Osteoblast (primary cell): Measurements from ENCODE around the gene CCT6A. TPM values are rescaled to one million over a fixed set of nuclear protein-coding genes. Genes with fewer than 3 reads are reported as not detected.
"Not testable (repeated sequence)": the region's sequence is repeated elsewhere in the genome, so short reads cannot be mapped to it uniquely, and the experiment has no call there.

Experiments used
- DNase-seq: peaks from one replicate; pipeline ENCODE4 v3.0.0; 2011; ENCODE audit warnings: low spot score, mixed read lengths; ENCODE audit not compliant: insufficient read length; ENCODE audit errors: missing footprints
- H2AFZ ChIP-seq: 2 replicates; pipeline ENCODE4 v1.6.0; 2011; ENCODE audit warnings: mild to moderate bottlenecking, low read length
- H3K27ac ChIP-seq: 2 replicates; pipeline ENCODE4 v1.5.1; 2011; ENCODE audit warnings: mild to moderate bottlenecking, low read depth, low read length, moderate library complexity
- H3K27me3 ChIP-seq: 2 replicates; pipeline ENCODE4 v1.6.0; 2012; ENCODE audit warnings: mild to moderate bottlenecking, control low read depth, inconsistent platforms, low read length, moderate library complexity; ENCODE audit not compliant: insufficient read depth
- H3K36me3 ChIP-seq: 2 replicates; pipeline ENCODE4 v1.5.1; 2011; ENCODE audit warnings: mild to moderate bottlenecking, low read length, control low read depth, moderate library complexity; ENCODE audit not compliant: insufficient read depth
- H3K4me1 ChIP-seq: 2 replicates; pipeline ENCODE4 v1.5.1; 2011; ENCODE audit warnings: mild to moderate bottlenecking, low read length, control low read depth, moderate library complexity; ENCODE audit not compliant: insufficient read depth
- H3K4me2 ChIP-seq: 2 replicates; pipeline ENCODE4 v1.6.0; 2011; ENCODE audit warnings: mild to moderate bottlenecking, low read length; ENCODE audit not compliant: insufficient read depth
- H3K4me3 ChIP-seq: fragments of 200-600 bp; sonication (generic); 3 replicates; pipeline ENCODE4 v1.5.1; 2012; ENCODE audit warnings: mild to moderate bottlenecking, low read length, inconsistent platforms; ENCODE audit not compliant: insufficient read depth
- H3K79me2 ChIP-seq: 2 replicates; pipeline ENCODE4 v1.6.0; 2012; ENCODE audit warnings: mild to moderate bottlenecking, low read length, control low read depth, inconsistent platforms; ENCODE audit not compliant: insufficient read depth
- H3K9me3 ChIP-seq: 2 replicates; pipeline ENCODE4 v1.5.1; 2011; ENCODE audit warnings: low read depth, low read length, control low read depth
- H4K20me1 ChIP-seq: 2 replicates; pipeline ENCODE4 v1.6.0; 2012; ENCODE audit warnings: mild to moderate bottlenecking, low read length, control low read depth; ENCODE audit not compliant: insufficient read depth
- total RNA-seq: library from RNA; depleted of rRNA; stranded (reverse); fragments of >200 nt; gene quantifications from 2 replicates; pipeline ENCODE4 v1.2.3, GENCODE V29; 2012
- TF ChIP-seq, protein P1 (sequence below): IDR thresholded peaks from 2 replicates; pipeline ENCODE4 v1.5.1; 2011; ENCODE audit warnings: mild to moderate bottlenecking, low read depth, low read length, moderate library complexity; ENCODE audit errors: extremely low read depth

CCT6A gene
- total RNA-seq, 1 donor = 130 TPM

DNA sequence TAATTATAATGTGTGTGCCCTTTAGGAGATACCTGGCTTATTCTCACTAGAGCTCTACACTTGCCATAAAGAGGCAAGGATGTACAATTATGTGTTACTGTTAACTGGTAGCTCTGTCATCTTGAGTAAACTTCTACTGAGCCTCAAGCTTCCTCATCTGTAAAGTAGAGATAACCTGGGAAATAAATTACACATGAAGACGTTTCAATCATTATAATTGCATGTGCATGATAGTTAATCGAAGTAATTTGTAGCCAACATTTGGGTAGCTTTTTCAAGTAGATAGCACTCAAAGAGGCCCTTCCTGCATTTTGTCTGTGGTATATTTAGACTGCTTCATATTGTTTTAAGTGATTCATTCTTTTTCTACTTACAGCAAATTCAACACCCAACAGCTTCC, 2.4 kb downstream of the CCT6A start:
- Histone ChIP-seq H3K79me2 (peaks cover 60% of the 10 kb centered on the region), H3K4me2 (no peak overlapping the region), H4K20me1 (peaks cover 7% of the 10 kb centered on the region), H3K4me1 (peaks cover 21% of the 10 kb centered on the region), H3K4me3 (no peak overlapping the region), H3K27ac (no peak overlapping the region), H3K36me3 (peaks cover 61% of the 10 kb centered on the region), H3K9me3 (no peaks in the 10 kb centered on the region), H3K27me3 (no peaks in the 10 kb centered on the region), H2AFZ (no peak overlapping the region)
- DNase-seq = peak; percentile 37
- TF ChIP-seq, protein P1, sequence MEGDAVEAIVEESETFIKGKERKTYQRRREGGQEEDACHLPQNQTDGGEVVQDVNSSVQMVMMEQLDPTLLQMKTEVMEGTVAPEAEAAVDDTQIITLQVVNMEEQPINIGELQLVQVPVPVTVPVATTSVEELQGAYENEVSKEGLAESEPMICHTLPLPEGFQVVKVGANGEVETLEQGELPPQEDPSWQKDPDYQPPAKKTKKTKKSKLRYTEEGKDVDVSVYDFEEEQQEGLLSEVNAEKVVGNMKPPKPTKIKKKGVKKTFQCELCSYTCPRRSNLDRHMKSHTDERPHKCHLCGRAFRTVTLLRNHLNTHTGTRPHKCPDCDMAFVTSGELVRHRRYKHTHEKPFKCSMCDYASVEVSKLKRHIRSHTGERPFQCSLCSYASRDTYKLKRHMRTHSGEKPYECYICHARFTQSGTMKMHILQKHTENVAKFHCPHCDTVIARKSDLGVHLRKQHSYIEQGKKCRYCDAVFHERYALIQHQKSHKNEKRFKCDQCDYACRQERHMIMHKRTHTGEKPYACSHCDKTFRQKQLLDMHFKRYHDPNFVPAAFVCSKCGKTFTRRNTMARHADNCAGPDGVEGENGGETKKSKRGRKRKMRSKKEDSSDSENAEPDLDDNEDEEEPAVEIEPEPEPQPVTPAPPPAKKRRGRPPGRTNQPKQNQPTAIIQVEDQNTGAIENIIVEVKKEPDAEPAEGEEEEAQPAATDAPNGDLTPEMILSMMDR = no peak

- Histone ChIP-seq H3K79me2 (peaks cover 27% of the 10 kb centered on the region), H3K9me3 (no peaks in the 10 kb centered on the region), H3K4me1 (peaks cover 29% of the 10 kb centered on the region), H3K27ac (peak overlapping the region; percentile 89), H4K20me1 (no peaks in the 10 kb centered on the region), H3K36me3 (peaks cover 57% of the 10 kb centered on the region), H3K4me2 (peak overlapping the region; percentile 47), H3K4me3 (no peak overlapping the region), H2AFZ (no peak overlapping the region), H3K27me3 (no peaks in the 10 kb centered on the region)
- TF ChIP-seq, protein P1 = no peak
- peak; percentile 86 for DNase-seq
Observed at GRCh38 chr7:56062382-56062781, 10.8 kb downstream of the CCT6A start.

DNA sequence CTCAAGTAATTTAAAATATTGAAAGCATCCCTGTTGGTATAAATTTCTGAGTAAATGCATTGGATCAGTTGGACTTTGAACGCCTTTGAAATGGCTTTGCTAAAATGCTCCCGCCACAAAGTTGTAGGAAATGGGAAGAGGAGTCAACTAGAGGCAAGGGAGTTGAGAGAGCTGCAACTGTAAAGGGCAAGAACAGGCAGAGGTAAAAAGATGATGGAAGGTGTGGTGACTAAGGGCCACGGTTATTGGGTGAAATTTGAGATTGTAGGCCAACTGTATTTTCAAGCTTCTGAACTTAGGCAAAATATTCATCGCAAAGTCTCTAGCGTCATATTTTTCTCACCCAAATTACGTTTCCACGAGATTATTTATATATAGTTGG, 11.9 kb downstream of the CCT6A start:
- Histone ChIP-seq H3K9me3 (no peaks in the 10 kb centered on the region), H3K27ac (peak overlapping the region; percentile 89), H3K79me2 (peaks cover 31% of the 10 kb centered on the region), H3K4me1 (peaks cover 29% of the 10 kb centered on the region), H3K27me3 (no peaks in the 10 kb centered on the region), H3K4me3 (peak overlapping the region; percentile 98), H3K36me3 (peaks cover 46% of the 10 kb centered on the region), H4K20me1 (no peaks in the 10 kb centered on the region), H2AFZ (no peak overlapping the region), H3K4me2 (peak overlapping the region; percentile 89)
- TF ChIP-seq, protein P1 = no peak
- DNase-seq = no peak

GRCh38 chr7:56063882-56064625, 12.5 kb downstream of the CCT6A start, which contains the start of gene SUMF2:
Gene SUMF2, plus strand, starts transcription at chr7:56064286. Its CDS starts 26 bp downstream, at chr7:56064312.
- H3K4me2 ChIP-seq = peak within 1 kb of the TSS; percentile 89
- peak; percentile 99 for DNase-seq

DNA sequence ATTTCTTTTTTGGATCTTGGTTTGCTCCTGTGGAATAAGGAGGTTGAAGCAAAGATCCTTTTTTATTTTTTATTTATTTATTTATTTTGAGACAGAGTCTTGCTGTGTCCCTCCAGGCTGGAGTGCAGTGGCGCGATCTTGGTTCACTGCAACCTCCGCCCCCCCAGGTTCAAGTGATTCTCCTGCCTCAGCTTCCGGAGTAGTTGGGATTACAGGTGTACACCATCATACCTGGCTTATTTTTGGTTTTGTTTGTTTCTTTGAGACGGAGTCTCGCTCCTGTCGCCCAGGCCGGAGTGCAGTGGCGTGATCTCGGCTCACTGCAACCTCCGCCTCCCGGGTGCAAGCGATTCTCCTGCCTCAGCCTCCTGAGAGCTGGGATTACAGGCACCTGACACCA, 14.8 kb downstream of the CCT6A start:
- H3K4me1 ChIP-seq = peaks cover 29% of the 10 kb centered on the region
- H3K27me3 ChIP-seq, H3K9me3 ChIP-seq, H2AFZ ChIP-seq, DNase-seq, H3K4me2 ChIP-seq, H4K20me1 ChIP-seq, H3K27ac ChIP-seq, H3K4me3 ChIP-seq: not testable (repeated sequence)
- H3K36me3 ChIP-seq = peaks cover 30% of the 10 kb centered on the region
- H3K79me2 ChIP-seq = peaks cover 31% of the 10 kb centered on the region

More at GRCh38 chr7:56063882-56064625, 12.5 kb downstream of the CCT6A start, which contains the start of gene SUMF2:
- Histone ChIP-seq H3K27ac (peak within 1 kb of the TSS; percentile 89), H3K27me3 (no peaks in the 10 kb centered on the region), H4K20me1 (no peaks in the 10 kb centered on the region), H3K4me3 (peak within 1 kb of the TSS; percentile 98), H2AFZ (peak within 1 kb of the TSS; percentile 90), H3K9me3 (no peaks in the 10 kb centered on the region), H3K36me3 (peaks cover 42% of the 10 kb centered on the region), H3K4me1 (peaks cover 29% of the 10 kb centered on the region), H3K79me2 (peaks cover 31% of the 10 kb centered on the region)
- TF ChIP-seq, protein P1 = no peak
